H1 (cell line): ENCODE data around the gene POU6F2. TPM values are rescaled to one million over a fixed set of nuclear protein-coding genes. Genes with fewer than 3 reads are reported as not detected.

Experiments used
- BACH1 ChIP-seq: IDR thresholded peaks from 2 replicates; pipeline ENCODE4 v1.6.1; 2012; ENCODE audit warnings: low read length, improper control_type of control experiment
- CBX5 ChIP-seq: fragments of 300-800, 300-1000 bp; sonication (generic); IDR thresholded peaks from 2 replicates; pipeline ENCODE4 v1.7.1; 2016; ENCODE audit warnings: antibody characterized with exemption, low read length, low read depth
- KDM4A ChIP-seq: IDR thresholded peaks from one replicate; pipeline ENCODE4 v1.7.1; 2012; ENCODE audit warnings: low read depth, mild to moderate bottlenecking, moderate library complexity, low read length, inconsistent platforms; ENCODE audit not compliant: severe bottlenecking
- NRF1 ChIP-seq: IDR thresholded peaks from 2 replicates; pipeline ENCODE4 v1.6.1; 2011; ENCODE audit warnings: mild to moderate bottlenecking, low read depth, low read length, improper control_type of control experiment
- SP2 ChIP-seq: IDR thresholded peaks from 2 replicates; pipeline ENCODE4 v1.6.1; 2012; ENCODE audit warnings: mild to moderate bottlenecking, low read length, inconsistent platforms
- SUZ12 ChIP-seq: fragments of 200-600 bp; sonication (generic); IDR thresholded peaks from 2 replicates; pipeline ENCODE4 v1.6.1; 2012; ENCODE audit warnings: mild to moderate bottlenecking, inconsistent platforms, low read length, moderate library complexity, mixed read lengths
- TAF7 ChIP-seq: optimal IDR thresholded peaks from 2 replicates; pipeline ENCODE3; 2011; ENCODE audit warnings: low read depth, mild to moderate bottlenecking, inconsistent platforms, low read length, moderate library complexity, borderline replicate concordance
- polyA plus RNA-seq, 7 experiments: library from polyadenylated mRNA; depleted of rRNA in 3 of 7; stranded (reverse) in 5 of 7; unstranded in 2 of 7; fragments of >200 nt in 5 of 7; fragments of 200-250 nt in 2 of 7; gene quantifications; 1 replicate in 5 of 7; 2 replicates in 1 of 7; 4 replicates in 1 of 7; pipeline versions ENCODE4 v1.2.1 to v1.2.3, GENCODE V29; 2011 to 2013; ENCODE audit warnings: missing spikeins in 2 of 7, mixed read lengths in 2 of 7
- total RNA-seq: library from RNA; stranded (reverse); fragmentation: NEBNext Ultra II Directional; extraction: Animal tissue kit (Norgen Biotek cat#: 25700); gene quantifications from 2 replicates; pipeline ENCODE4 v1.2.1, GENCODE V29; 2021
- TF ChIP-seq, protein P1 (sequence below): fragments of 300-600 bp; sonication (generic); IDR thresholded peaks from 2 replicates; pipeline ENCODE4 v1.7.1; 2012; ENCODE audit warnings: low read length, moderate library complexity, mild to moderate bottlenecking, inconsistent platforms; ENCODE audit not compliant: insufficient replicate concordance
- TF ChIP-seq, protein P2 (sequence below), 3 experiments: IDR thresholded peaks; 1 replicate in 2 of 3; 2 replicates in 1 of 3; pipeline versions ENCODE4 v1.5.1 to v1.6.1; 2011; ENCODE audit warnings: low read length in 3 of 3, mild to moderate bottlenecking in 3 of 3, inconsistent platforms in 2 of 3, low read depth in 1 of 3, moderate library complexity in 1 of 3; ENCODE audit not compliant: insufficient read depth in 1 of 3; ENCODE audit errors: control extremely low read depth in 1 of 3

The POU6F2 gene
- total and polyA plus RNA-seq, 2 of the 8 experiments (the other 6 are each of a cell fraction or from before 2014, with no cell fraction given), result 1.1 to 2.0 TPM

DNA sequence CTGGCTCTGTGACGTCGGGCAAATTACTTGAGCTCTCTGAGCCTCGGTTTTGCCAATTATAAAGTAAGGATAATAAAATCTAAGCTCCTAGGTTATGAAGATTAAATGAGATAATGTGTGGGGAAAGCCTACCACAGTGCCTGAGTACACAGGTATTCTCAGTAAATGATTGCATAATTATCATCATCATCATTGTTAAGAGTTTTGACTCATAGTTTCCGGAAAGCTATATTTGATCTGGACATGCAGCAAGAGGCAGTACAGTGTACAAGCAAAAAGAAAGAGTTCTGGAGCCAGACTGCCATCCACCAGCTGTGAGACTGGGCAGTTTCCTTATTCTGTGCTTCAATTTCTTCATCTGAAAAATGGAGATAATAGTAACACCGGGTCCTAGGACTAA lies 432.9 kb downstream of the POU6F2 start (continued):
- TF ChIP-seq, protein P1, sequence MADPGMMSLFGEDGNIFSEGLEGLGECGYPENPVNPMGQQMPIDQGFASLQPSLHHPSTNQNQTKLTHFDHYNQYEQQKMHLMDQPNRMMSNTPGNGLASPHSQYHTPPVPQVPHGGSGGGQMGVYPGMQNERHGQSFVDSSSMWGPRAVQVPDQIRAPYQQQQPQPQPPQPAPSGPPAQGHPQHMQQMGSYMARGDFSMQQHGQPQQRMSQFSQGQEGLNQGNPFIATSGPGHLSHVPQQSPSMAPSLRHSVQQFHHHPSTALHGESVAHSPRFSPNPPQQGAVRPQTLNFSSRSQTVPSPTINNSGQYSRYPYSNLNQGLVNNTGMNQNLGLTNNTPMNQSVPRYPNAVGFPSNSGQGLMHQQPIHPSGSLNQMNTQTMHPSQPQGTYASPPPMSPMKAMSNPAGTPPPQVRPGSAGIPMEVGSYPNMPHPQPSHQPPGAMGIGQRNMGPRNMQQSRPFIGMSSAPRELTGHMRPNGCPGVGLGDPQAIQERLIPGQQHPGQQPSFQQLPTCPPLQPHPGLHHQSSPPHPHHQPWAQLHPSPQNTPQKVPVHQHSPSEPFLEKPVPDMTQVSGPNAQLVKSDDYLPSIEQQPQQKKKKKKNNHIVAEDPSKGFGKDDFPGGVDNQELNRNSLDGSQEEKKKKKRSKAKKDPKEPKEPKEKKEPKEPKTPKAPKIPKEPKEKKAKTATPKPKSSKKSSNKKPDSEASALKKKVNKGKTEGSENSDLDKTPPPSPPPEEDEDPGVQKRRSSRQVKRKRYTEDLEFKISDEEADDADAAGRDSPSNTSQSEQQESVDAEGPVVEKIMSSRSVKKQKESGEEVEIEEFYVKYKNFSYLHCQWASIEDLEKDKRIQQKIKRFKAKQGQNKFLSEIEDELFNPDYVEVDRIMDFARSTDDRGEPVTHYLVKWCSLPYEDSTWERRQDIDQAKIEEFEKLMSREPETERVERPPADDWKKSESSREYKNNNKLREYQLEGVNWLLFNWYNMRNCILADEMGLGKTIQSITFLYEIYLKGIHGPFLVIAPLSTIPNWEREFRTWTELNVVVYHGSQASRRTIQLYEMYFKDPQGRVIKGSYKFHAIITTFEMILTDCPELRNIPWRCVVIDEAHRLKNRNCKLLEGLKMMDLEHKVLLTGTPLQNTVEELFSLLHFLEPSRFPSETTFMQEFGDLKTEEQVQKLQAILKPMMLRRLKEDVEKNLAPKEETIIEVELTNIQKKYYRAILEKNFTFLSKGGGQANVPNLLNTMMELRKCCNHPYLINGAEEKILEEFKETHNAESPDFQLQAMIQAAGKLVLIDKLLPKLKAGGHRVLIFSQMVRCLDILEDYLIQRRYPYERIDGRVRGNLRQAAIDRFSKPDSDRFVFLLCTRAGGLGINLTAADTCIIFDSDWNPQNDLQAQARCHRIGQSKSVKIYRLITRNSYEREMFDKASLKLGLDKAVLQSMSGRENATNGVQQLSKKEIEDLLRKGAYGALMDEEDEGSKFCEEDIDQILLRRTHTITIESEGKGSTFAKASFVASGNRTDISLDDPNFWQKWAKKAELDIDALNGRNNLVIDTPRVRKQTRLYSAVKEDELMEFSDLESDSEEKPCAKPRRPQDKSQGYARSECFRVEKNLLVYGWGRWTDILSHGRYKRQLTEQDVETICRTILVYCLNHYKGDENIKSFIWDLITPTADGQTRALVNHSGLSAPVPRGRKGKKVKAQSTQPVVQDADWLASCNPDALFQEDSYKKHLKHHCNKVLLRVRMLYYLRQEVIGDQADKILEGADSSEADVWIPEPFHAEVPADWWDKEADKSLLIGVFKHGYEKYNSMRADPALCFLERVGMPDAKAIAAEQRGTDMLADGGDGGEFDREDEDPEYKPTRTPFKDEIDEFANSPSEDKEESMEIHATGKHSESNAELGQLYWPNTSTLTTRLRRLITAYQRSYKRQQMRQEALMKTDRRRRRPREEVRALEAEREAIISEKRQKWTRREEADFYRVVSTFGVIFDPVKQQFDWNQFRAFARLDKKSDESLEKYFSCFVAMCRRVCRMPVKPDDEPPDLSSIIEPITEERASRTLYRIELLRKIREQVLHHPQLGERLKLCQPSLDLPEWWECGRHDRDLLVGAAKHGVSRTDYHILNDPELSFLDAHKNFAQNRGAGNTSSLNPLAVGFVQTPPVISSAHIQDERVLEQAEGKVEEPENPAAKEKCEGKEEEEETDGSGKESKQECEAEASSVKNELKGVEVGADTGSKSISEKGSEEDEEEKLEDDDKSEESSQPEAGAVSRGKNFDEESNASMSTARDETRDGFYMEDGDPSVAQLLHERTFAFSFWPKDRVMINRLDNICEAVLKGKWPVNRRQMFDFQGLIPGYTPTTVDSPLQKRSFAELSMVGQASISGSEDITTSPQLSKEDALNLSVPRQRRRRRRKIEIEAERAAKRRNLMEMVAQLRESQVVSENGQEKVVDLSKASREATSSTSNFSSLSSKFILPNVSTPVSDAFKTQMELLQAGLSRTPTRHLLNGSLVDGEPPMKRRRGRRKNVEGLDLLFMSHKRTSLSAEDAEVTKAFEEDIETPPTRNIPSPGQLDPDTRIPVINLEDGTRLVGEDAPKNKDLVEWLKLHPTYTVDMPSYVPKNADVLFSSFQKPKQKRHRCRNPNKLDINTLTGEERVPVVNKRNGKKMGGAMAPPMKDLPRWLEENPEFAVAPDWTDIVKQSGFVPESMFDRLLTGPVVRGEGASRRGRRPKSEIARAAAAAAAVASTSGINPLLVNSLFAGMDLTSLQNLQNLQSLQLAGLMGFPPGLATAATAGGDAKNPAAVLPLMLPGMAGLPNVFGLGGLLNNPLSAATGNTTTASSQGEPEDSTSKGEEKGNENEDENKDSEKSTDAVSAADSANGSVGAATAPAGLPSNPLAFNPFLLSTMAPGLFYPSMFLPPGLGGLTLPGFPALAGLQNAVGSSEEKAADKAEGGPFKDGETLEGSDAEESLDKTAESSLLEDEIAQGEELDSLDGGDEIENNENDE, result no peak
- TF ChIP-seq, protein P2, sequence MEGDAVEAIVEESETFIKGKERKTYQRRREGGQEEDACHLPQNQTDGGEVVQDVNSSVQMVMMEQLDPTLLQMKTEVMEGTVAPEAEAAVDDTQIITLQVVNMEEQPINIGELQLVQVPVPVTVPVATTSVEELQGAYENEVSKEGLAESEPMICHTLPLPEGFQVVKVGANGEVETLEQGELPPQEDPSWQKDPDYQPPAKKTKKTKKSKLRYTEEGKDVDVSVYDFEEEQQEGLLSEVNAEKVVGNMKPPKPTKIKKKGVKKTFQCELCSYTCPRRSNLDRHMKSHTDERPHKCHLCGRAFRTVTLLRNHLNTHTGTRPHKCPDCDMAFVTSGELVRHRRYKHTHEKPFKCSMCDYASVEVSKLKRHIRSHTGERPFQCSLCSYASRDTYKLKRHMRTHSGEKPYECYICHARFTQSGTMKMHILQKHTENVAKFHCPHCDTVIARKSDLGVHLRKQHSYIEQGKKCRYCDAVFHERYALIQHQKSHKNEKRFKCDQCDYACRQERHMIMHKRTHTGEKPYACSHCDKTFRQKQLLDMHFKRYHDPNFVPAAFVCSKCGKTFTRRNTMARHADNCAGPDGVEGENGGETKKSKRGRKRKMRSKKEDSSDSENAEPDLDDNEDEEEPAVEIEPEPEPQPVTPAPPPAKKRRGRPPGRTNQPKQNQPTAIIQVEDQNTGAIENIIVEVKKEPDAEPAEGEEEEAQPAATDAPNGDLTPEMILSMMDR (IDR thresholded peaks at IDR 0.05; ENCODE audit: control extremely low read depth in 1 of 3, insufficient read depth in 1 of 3, low read depth in 1 of 3, low read length in 3 of 3), result no peak
- TF ChIP-seq SP2, result no peak
- no peak for TF ChIP-seq CBX5
- TF ChIP-seq NRF1, result no peak
- TF ChIP-seq SUZ12, result no peak
- no peak for TF ChIP-seq TAF7
- TF ChIP-seq BACH1, result no peak
- TF ChIP-seq KDM4A, result no peak
